GM11168 (cell line): Measurements from ENCODE around the gene SH3RF1.

Source experiments
- in situ Hi-C: fragments of 300-500 bp; cut with MboI; formaldehyde crosslinking; loops from one replicate; pipeline ENCODE4 v1.12.0; 2022; ENCODE audit warnings: low sequenced_read_pairs; ENCODE audit not compliant: unreplicated experiment

Gene SH3RF1

DNA sequence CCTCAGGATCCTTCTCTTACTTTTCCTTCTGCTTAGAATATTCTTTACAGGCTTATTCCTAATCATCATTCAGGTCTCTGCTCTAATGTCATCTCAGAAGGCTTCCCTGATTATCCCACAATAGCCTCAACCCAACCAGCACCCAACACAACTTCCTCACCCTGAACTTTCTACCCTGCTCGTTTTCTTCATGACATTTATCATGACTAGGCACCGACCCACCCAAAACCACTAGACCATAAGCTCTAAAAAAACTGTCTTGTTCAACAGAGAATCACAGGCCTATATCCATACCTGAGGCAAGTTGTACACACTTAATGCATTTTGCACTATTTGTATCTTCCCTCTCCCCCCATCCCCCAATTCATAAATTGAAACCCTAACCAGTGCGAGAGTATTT is 95.3 kb downstream of the SH3RF1 start:
- in situ Hi-C loops: no loop called here

DNA sequence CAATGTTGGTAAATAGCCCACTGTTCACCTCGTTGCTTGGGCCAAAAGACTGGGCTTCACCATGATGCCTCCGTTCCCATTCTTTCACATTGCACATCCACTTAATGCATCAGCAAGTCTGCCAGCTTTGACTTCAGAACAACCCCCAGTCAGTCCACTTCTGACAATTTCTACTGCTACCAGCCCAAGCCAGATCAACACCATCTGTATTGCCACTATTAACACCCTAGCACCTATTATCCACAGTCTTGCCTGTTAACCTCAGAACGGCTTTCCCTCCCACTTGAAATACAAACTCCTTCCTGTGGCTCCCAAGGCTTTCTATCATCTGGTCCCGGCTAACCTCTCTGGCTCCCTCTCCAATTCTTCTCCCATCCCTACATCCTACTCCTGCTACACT is 95.7 kb downstream of the SH3RF1 start:
- in situ Hi-C loops: no loop called here

GRCh38 chr4:169174247-169174646 is 96.5 kb downstream of the SH3RF1 start:
- in situ Hi-C loops: no loop called here

DNA sequence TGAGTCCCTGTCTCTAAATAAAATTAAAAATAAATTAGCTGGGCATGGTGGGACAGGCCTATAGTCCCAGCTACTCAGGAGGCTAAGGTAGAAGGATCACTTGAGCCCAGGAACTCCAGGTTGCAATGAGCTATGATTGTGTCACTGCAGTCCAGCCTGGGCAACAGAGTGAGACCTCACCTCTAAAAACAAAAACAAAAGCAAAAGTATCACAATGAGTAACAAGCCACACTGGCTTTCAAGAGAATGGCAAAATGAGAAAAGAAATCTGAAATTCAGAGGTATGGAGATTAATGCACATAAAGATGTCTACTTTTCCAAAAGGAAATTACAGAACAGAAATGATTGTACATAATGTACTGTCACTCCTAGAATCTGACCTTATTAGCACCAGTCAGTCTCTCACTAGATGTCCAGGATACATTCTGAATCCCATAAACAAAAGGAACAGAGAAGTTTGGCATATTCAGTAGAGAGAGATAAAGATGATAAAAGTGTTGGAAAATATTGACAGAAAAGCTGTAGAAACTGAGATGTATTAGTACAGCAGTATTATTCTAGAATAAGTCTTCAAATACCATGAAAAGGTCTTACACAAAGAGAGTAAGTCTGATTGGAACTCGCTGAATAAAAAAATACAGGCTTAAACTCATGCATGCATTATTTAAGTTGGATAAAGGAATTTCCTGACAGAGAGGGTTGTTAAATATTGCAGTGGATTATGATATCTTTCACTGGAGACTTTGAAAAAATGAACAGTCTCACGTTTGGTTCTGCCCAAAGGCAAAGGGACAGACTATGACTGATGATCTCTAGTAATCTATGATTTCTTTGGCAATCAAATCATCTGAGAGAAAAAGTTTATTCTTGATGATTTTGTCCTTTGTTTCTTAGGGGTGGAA is 102.5 kb downstream of the SH3RF1 start:
- in situ Hi-C loops: no loop called here

- in situ Hi-C loops: no loop called here
These were observed 105.9 kb downstream of the SH3RF1 start for GRCh38 chr4:169164669-169165415.

GRCh38 chr4:169163947-169164668 is 106.6 kb downstream of the SH3RF1 start:
- in situ Hi-C loops: no loop called here

DNA sequence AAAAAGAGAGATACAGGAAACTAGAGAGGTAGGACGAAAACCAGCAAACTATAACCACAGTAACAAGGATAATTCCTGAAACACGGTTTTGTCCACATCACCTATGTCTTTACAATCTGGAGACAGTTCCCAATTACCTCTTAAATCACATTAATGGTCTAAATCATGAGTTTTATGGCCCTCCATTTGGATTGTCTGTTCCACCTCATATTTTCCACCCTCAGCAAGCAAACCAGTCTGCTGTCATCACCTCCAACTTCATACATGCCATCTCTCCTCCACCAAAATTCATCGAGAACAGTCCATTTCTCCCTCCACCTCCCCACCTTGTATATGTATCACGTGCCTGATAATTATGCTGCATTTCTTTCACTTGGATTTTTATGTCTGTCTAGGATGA is 107.3 kb downstream of the SH3RF1 start:
- in situ Hi-C loops: no loop called here

DNA sequence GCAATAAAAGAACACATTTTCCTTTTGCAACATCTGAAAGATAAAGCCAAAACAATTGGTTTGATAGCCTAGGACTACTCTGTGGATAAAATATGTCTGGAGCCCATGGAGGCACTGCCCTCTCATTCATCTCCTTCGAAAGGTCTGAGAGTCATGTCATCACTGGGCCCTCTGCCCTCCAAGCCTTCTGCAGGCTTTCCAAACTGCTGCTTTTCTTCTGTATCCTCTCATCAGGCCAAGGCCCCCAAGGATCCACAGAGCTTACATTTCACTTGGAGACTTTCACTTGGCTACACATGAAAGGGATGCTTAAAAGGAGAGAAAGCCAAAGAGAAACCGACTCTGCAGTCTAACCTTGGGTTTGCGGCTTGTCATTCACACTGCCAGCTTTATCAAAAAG is 109.9 kb downstream of the SH3RF1 start:
- in situ Hi-C loops: no loop called here

GRCh38 chr4:169159624-169160171 is 111.1 kb downstream of the SH3RF1 start:
- in situ Hi-C loops: no loop called here

- in situ Hi-C loops: no loop called here
These were observed 111.9 kb downstream of the SH3RF1 start for GRCh38 chr4:169158861-169159260.

GRCh38 chr4:169158046-169158445 is 112.7 kb downstream of the SH3RF1 start:
- in situ Hi-C loops: no loop called here

DNA sequence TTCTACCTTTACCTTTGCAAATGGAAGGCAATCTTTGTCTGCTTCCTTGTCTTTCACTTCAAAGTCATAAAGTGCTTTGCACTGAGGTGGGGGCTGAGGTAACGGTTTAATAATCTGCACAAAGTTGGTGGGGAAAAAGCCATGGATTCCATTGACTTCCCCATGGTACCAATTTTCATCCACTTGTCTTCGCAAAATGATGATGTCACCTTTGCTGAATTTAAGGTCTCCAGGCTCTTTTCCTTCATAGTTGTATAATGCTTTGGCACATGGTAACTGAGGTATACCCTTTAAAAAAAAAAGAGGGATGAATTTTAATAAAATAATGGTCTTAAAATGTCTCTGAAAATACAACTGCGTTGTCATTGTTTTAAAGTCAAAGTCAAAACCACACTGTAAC is 114.4 kb downstream of the SH3RF1 start:
- in situ Hi-C loops: no loop called here

- in situ Hi-C loops: no loop called here
These were observed 116.6 kb downstream of the SH3RF1 start for GRCh38 chr4:169154121-169154520.

- in situ Hi-C loops: no loop called here
These were observed 117.2 kb downstream of the SH3RF1 start for GRCh38 chr4:169153481-169154087.

DNA sequence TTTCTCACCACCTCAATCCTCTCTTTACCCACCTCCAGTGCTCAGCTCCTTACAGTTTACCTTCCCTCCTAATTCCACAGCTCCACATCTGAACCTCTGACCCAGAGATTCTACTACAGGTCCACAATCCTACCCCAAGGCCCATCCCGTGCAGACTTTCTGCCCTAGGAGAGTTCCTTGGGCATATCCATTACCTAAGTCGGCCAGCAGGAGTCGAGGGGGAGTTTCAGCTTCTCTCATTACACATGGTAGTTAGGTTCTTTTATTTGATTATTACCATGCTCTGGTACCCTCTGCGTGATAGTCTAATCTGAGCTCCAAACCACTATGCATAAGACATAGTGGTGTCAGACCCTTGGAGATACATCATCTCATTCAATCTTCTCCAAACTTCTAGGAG is 117.9 kb downstream of the SH3RF1 start:
- in situ Hi-C loops: no loop called here

DNA sequence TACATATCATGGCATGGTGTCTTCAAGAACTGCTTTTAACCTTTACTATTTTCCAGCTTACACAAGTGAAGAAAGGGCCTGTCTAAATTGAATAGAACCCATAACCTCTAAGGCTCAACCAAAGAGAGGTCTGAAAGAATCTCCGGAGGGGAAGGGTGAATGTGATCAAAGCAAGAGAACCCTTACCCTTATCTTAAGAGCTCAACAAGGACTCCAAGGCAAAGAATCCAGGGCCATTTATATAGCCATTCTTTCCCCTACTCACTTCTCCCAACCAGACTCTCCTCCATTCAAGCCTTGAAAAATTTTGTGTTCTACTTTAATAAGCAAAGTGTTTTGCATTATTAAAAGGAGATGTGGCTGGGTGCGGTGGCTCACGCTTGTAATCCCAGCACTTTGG is 118.7 kb downstream of the SH3RF1 start:
- in situ Hi-C loops: no loop called here

DNA sequence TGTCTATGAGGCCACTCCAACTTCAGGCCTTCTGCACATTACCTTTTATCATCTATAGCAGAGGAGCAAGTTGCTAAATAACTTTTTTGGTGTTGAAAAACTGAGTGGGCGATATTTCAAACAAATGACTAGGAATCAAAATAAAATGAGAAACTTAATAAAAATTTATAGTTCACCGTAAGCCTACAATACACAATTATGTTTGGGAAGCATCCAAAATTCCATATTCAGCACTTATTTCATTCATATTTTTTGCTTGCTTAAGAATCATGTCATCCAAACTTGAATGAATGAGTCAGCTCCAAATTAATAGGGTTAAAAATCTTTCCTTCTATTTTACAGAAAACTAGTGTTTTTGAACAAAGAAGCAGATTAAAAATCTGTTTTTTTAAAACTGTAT is 119.1 kb downstream of the SH3RF1 start:
- in situ Hi-C loops: no loop called here

GRCh38 chr4:169150806-169151205 is 120.0 kb downstream of the SH3RF1 start:
- in situ Hi-C loops: no loop called here

DNA sequence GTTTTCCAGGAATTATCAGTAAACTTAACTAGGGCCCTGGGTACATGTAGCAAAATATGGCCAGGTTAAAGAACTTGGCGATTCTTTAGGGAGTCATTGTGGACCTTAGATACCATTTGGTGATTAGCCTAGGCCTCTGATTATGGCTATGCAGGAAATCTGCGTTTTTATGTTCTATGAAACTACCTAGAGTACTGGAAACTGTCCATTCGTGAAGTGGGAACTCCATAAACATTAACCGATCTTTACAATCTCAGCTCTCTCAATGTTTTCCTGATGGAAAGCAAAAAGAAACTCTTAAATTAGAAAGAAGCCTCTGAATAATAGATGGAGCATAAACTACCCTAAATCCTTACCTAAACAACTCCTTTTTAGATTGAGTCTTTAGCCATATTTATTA is 121.9 kb downstream of the SH3RF1 start:
- in situ Hi-C loops: no loop called here

DNA sequence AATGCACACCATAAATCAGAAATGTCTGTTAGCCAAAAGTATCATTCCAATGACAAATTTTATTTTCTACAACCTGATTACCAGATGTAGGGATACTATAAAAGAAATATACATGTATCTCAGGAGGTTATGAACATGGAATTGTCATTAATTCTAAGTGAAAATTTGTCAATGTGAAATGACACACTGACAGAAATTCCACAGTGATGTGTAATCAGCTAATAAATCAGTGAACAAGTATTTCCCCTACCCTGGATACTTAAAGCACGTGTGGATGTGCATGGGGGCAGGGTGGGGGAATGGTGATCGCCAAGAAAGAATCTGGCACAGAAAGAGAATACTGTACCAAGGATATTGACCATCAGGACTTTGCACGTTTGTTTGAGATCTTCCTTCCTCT is 123.6 kb downstream of the SH3RF1 start:
- in situ Hi-C loops: no loop called here
